ENCODE measurements around the gene TREX2.

The TREX2 gene

DNA sequence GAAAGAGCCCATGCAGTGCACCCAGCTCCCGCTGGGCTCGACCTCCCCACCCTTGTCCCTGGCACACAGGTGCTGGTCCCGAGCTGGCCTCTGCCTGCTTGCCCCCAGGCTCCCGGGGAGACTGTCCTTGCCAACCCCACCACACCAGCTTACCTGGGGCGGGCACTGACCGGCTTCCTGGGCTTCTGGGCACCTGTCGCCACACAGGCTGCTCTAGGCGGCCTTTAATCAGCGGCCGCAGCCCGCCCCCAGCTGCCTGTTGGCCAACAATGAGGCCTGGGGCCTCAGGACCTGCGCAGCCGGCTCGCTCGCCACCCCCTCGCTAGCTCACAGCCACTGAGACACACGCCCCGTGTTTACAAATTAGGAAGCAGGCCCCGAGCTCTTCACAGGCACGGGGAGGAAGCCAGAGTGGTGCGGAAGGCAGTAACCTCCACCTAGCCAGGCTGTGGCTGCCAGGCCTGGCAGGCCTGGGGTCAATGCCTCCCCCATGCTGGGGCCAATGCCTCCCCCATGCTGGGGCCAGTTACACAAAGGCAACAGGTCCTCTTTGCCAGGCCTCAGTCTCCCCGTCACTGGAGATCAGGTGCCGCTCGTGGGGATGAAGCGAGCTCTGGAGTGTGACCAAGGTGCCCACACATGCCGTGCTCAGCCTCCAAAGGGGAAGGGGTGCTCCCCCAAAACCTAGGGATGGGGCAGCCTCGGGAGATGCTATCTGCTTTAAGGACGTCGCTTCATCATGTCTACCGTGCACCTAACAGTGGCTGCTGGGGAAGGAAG, at the start of gene TREX2:
Gene TREX2 (minus strand): TSS at position 201 of the 780 bp plus-strand sequence. CDS start 626 bp downstream, outside the sequence.
- DNase-seq (no peak), ATAC-seq (no peak)

GRCh38 chrX:153495362-153495751, 49.5 kb upstream of the TREX2 start:
- no peak for ATAC-seq
- DNase-seq: no peak

DNA sequence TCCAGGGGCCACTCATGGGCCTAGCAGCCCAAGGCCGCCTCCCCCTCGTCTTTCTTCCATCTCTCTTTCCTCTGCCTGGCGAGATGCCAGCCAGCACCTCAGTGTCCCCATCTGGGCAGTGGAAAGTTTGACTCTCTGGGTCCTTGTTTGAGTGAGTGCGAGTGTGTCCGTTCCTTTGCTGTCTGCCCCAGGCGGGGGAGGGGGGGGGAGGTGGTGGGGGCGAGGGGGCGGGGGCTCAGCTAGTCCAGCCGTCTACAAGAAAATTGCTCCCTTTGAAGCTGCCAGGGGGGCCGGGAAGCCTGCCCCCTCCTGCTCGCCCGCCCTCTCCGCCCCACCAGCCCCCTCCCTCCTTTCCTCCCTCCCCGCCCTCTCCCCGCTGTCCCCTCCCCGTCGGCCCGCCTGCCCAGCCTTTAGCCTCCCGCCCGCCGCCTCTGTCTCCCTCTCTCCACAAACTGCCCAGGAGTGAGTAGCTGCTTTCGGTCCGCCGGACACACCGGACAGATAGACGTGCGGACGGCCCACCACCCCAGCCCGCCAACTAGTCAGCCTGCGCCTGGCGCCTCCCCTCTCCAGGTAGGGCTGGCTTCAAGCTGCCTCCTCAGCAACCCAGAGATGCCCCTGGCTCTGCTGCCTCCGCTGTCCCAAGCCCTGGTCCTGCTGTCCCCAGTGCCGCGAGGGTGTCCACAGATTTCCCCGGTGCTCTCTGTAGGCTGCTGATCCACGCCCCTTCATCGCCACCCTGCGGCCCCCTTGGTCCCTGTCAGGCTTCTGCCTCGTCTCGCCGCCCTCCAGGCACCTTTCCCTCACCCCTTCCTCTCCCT, 48.9 kb upstream of the TREX2 start, which contains the start of gene BGN:
Gene BGN (plus strand): TSS at position 440 of the 821 bp plus-strand sequence. CDS start 9,652 bp downstream, outside the sequence.
- no peak for ATAC-seq
- peak; percentile 7 for DNase-seq

DNA sequence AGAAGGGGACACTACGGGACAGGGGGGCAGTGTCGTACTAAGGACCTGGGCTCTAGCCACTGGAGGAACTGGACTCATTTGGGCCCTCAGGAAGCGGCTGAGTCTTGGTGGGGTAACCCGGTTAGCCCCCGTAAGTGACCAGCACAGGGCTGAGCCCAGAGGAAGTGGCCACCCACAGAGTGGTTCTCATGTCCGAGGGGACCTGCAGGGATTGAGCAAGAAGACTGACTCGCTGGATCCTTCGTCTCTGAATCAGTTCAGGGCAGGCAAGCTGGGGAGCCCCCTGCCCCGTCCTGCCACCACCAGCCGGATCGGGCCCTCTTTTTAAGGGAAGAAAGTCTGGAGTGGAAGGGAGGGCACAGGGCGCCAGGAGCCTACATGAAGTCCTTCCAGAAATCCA, 48.2 kb upstream of the TREX2 start:
- DNase-seq: no peak
- no peak for ATAC-seq

DNA sequence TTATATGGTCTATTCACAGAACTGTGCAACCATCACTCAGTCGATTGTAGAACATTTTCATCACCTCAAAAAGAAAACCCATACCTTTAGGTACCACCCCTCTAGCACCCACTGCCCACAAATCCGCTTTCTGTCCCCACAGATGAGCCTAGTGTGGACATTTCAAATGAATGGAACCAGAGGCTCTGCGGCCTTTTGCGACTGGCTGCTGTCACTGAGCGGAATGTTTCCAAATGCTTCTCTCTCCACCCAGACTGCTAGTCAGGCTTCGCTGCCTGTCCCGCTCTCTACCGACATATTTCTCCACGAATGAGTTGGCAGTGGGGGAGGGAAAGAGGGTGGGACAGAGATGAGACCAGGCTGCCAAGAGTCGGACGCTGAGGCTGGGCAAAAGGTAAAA, 47.2 kb upstream of the TREX2 start:
- no peak for ATAC-seq

DNA sequence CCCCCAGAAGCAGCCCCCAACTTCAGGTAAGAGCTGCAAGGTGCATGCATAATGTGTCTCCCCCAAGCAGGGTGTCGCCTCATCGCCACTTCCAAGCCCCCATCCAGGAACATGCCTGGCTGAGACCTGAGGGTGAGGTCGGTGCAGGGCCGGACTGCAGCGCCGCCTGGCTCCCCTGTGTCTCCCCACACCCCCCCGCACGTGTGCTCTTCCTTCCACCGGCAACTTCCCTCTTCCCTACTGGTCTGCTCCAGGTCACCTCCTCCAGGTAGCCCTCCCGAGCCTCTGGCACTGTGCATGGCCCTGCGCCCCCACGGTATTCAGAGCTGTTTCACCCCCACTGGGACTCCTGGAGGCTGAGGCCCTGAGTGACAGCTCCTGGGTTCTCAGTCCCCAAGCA, 46.7 kb upstream of the TREX2 start:
- DNase-seq: no peak
- ATAC-seq: no peak

More for the DNA sequence above, 47.2 kb upstream of the TREX2 start:
- no peak for DNase-seq

GRCh38 chrX:153491918-153492317, 46.1 kb upstream of the TREX2 start:
- DNase-seq: no peak
- no peak for ATAC-seq

DNA sequence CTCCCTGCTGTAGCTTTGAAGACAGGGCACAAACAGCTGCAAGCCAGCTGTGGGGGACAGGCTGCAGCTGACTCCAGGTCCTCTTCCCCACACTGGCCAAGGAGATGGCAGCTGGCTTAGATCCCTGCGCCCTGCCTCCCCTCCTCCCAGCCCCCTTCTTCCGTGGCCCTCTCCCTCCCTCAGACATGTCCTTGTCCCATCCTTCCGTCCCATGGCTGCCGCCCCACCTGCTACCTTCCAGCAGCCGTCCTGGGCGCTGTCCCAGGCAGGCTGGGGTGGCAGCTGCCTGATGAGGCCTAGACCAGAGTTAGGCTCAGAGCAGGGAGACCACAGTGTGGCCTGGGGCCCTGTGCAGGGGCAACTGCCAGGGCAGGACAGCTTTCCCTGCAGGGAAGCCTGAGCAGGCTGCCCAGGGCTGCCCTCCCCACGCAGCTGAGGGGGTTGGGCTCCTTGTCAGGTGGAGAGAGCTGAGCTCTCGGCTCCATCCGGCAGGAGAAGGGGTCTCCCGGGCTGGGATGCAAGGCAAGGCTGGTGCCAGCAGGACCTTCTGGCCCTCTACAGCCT, 45.6 kb upstream of the TREX2 start:
- ATAC-seq (no peak), DNase-seq (no peak)

DNA sequence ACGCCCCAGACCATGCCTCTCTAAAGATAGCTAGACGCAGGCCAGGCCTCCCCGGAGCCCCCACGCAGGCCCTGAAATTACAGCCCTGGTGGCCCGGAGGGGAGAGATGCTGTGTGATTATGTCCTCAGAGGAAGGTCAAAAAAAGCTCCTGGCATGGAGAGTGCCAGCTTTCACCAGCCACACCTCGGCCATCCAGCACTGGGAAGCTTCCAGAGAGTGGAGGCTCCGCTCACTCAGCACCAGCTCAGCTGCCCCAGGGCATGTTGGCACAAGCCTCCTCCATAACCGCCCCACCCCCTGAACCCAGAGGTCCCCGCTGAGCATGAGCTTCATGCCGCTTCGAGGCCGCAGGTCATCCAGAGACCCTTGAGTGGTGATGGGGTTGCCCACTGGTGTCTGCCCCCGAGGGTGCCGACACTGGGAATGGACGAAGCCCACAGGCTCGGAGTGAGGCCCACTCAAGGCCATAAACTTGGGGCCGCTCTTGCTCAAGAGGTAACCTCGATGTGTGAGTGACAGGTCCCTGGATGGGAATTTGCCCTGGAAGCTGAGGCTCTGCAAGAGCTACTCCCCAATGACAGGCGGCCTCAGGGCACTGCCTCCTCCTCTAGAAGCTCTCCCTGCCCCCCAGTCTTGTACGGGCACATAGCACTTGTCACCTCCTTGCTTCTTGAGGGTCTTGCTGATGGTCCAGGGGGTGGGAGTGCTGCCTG, 44.5 kb upstream of the TREX2 start:
- ATAC-seq: no peak
- no peak for DNase-seq

DNA sequence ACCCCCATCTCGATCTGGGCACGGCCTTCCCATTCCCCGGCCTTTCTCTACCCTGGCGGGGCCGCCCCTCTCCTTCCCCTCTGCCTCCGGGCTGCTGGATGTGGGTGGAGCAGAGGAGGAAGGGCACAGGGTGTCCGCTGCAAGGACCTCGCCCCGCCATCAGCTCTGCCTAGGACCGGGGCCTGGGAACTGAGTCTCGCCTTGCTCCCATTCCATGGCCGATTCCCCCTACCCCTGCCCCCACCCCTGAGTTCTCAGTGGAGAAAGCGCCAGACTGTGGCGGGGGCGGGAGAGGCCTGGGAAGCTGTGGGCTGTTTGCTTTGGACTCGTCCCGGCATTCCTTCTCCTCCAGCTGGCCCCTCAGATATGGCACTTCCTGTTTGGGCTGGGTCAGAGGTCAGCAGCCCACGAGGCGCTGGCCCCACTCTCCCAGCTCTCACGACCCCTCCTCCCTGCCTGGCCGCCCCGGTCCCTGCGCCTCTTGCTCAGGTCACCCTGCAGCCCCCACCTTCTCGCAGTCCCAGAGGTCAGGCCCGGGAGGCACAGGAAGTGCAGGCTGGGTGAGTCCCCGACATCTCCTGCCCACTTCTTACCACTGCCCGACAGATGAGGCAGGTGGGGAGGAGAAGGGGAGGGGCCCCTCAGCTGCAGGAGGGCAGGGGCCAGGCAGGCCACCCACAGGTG, 42.5 kb upstream of the TREX2 start:
- ATAC-seq (no peak), DNase-seq (no peak)

- DNase-seq: no peak
- ATAC-seq: no peak
Observed at GRCh38 chrX:153487590-153488071, 41.8 kb upstream of the TREX2 start.

DNA sequence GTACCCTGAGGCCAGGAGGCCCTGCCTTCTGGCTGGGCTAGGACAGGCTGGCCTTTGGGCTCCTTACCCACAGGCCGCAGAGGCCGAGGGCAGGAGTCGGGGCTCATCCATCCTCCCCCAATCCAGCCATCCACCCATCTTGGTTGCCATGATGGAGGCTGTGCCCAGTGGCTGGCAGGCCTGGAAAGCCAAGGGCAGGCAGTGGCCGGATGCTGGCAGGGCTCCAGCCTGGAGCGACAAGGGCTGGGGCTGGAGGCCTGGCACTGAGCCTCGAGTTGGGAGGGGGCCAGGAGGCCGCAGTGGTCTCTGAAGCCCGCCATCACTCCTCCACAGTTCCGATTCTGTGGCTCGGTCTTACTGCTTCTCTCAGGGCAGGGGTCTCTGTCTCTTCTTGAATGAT, 40.3 kb upstream of the TREX2 start:
- no peak for ATAC-seq
- no peak for DNase-seq

DNA sequence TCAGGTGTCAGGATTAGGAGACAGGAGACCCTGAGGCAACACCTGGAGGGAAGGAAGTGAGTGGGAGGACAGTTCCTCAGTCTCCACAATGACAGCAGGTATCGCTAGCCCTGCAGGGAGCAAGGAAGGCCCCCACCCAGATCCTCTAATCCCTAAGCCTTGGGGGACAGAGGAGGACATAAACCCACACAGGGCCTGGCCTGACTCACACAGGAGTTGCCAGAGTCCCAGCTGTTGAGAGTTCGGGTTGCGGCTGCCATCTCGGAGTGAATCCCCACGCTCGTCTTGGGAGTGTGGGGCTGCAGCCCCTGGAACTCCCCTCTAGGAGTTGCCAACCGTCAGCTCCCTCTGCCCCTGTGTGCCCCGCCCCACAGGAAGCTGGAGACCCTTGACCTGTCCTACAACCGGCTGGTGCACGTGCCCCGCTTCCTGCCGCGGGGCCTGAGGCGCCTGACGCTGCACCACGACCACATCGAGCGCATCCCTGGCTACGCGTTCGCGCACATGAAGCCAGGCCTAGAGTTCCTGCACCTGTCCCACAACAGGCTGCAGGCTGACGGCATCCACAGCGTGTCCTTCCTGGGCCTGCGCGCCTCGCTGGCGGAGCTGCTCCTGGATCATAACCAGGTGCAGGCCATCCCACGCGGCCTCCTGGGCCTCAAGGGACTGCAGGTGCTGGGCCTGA, 39.7 kb upstream of the TREX2 start:
- DNase-seq (no peak), ATAC-seq (no peak)

GRCh38 chrX:153482376-153483015, 36.6 kb upstream of the TREX2 start:
- ATAC-seq (no peak), DNase-seq (no peak)

- ATAC-seq (no peak), DNase-seq (no peak)
Observed at GRCh38 chrX:153481043-153481442, 35.2 kb upstream of the TREX2 start.

- ATAC-seq (no peak), DNase-seq (no peak)
Observed at GRCh38 chrX:153478746-153479145, 32.9 kb upstream of the TREX2 start.

GRCh38 chrX:153477901-153478300, 32.0 kb upstream of the TREX2 start:
- DNase-seq (no peak), ATAC-seq (no peak)

- DNase-seq (no peak), ATAC-seq (no peak)
Observed at GRCh38 chrX:153477364-153477857, 31.6 kb upstream of the TREX2 start.

GRCh38 chrX:153476666-153477363, 31.0 kb upstream of the TREX2 start:
- DNase-seq: no peak
- no peak for ATAC-seq
